SU-DHL-6 (cell line): Measurements from ENCODE around the gene IP6K1.

Experiments
- EZH2phosphoT487 ChIP-seq: fragments of 200-600 bp; sonication (generic), shearing (Covaris generic); conservative IDR thresholded peaks from 2 replicates; pipeline ENCODE4 v1.6.1; 2018; ENCODE audit warnings: mild to moderate bottlenecking, antibody characterized with exemption, low read length, moderate library complexity, mixed read lengths
- TF ChIP-seq, protein P1 (sequence below): fragments of 200-600 bp; sonication (generic); IDR thresholded peaks from one replicate; pipeline ENCODE4 v1.5.1; 2017; ENCODE audit warnings: antibody characterized with exemption, mild to moderate bottlenecking, low read length, moderate library complexity; ENCODE audit not compliant: insufficient read depth, poor library complexity, severe bottlenecking

DNA sequence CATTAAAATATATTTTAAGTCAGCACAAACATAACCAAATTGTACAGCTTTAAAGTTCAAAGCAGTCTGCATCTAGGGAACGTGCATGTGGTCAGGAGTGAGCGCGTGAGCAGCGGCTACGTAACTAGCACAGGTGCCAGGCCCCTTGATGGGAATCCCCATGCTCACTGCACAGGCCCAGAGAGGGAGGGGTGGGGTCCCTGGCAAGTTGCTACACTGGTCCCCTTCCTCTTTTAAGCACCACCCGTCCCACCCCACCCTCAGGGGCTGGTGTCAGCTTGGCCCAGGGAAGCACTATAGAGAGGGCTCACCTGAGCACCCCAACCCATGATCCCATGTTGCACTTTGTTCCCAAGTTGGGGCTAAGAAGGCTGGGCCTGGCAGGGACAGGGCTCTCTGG lies 61.8 kb downstream of the IP6K1 start:
- no peak for TF ChIP-seq EZH2phosphoT487
- TF ChIP-seq, protein P1, sequence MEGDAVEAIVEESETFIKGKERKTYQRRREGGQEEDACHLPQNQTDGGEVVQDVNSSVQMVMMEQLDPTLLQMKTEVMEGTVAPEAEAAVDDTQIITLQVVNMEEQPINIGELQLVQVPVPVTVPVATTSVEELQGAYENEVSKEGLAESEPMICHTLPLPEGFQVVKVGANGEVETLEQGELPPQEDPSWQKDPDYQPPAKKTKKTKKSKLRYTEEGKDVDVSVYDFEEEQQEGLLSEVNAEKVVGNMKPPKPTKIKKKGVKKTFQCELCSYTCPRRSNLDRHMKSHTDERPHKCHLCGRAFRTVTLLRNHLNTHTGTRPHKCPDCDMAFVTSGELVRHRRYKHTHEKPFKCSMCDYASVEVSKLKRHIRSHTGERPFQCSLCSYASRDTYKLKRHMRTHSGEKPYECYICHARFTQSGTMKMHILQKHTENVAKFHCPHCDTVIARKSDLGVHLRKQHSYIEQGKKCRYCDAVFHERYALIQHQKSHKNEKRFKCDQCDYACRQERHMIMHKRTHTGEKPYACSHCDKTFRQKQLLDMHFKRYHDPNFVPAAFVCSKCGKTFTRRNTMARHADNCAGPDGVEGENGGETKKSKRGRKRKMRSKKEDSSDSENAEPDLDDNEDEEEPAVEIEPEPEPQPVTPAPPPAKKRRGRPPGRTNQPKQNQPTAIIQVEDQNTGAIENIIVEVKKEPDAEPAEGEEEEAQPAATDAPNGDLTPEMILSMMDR: no peak
